ENCODE results near the gene BAG5.

GRCh38 chr14:103528146-103528586 lies 34.3 kb downstream of the BAG5 start:
- TF ChIP-seq CTCF (IDR thresholded peaks at IDR 0.05) (no peak), POLR2A (IDR thresholded peaks at IDR 0.05) (no peak), POLR2AphosphoS5 (IDR thresholded peaks at IDR 0.05) (no peak)

All from sigmoid colon (tissue), 4 donors.